Right lobe of liver (tissue), 4 donors: ENCODE data around the gene GPX7.

ENCODE experiments used
- POLR2A ChIP-seq: fragments of 450-650 bp; IDR thresholded peaks from one replicate; pipeline ENCODE4 v1.6.1; 2017; ENCODE audit warnings: antibody characterized with exemption, mild to moderate bottlenecking
- TF ChIP-seq, protein P1 (sequence below), 4 donors: fragments of 200-600 bp in 3 of 4; fragments of 450-650 bp in 1 of 4; IDR thresholded peaks; one replicate each; pipeline versions ENCODE4 v1.5.1 to v1.8.0; 2016 to 2022; ENCODE audit warnings: antibody characterized with exemption in 4 of 4, mild to moderate bottlenecking in 2 of 4
- donor health status: DM: no; HTN: no; CAD: no.
- donor health status: DM: no; HTN: no; CAD: no.
- donor health status: DM: no; HTN: yes; CAD: no.

DNA sequence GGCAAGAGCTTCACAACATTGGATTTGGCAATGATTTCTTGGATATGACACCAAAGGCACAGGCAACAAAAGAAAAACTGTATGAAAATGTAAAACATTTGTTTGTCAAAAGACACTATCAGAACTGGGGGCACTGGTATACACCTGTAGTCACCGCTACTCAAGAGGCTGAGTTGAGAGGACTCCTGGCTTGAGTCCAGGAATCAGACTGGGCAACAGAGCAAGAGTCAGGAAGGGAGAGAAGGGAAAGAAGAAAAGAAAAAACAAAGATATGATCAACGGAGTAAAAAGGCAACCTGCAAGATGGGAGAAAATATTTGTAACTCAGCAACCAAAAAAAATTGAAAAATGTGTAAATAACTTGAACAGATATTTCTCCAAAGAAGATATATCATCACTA is 43.2 kb upstream of the GPX7 start:
- TF ChIP-seq, protein P1, sequence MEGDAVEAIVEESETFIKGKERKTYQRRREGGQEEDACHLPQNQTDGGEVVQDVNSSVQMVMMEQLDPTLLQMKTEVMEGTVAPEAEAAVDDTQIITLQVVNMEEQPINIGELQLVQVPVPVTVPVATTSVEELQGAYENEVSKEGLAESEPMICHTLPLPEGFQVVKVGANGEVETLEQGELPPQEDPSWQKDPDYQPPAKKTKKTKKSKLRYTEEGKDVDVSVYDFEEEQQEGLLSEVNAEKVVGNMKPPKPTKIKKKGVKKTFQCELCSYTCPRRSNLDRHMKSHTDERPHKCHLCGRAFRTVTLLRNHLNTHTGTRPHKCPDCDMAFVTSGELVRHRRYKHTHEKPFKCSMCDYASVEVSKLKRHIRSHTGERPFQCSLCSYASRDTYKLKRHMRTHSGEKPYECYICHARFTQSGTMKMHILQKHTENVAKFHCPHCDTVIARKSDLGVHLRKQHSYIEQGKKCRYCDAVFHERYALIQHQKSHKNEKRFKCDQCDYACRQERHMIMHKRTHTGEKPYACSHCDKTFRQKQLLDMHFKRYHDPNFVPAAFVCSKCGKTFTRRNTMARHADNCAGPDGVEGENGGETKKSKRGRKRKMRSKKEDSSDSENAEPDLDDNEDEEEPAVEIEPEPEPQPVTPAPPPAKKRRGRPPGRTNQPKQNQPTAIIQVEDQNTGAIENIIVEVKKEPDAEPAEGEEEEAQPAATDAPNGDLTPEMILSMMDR (IDR thresholded peaks at IDR 0.05), result no peak
- no peak for TF ChIP-seq POLR2A
